Neural progenitor cell (in vitro differentiated cells): Measurements from ENCODE around the gene HMGCLL1. TPM values are rescaled to one million over a fixed set of nuclear protein-coding genes. Genes with fewer than 3 reads are reported as not detected.

Experiments used
- DNase-seq: peaks from one replicate; pipeline ENCODE4 v3.0.0-alpha.2; 2016; ENCODE audit warnings: low spot score
- H2AFZ ChIP-seq: fragments of 200-600 bp; sonication (generic); replicated peaks from 2 replicates; pipeline ENCODE4 v1.6.1; 2016; ENCODE audit warnings: antibody characterized with exemption
- H3F3A ChIP-seq: fragments of 200-600 bp; sonication (generic); 2 replicates; pipeline ENCODE4 v1.6.1; 2016; ENCODE audit warnings: antibody characterized with exemption, low read depth
- H3K27ac ChIP-seq: fragments of 200-600 bp; sonication (generic); 2 replicates; pipeline ENCODE4 v1.5.1; 2016; ENCODE audit warnings: mild to moderate bottlenecking
- H3K27me3 ChIP-seq: fragments of 200-600 bp; sonication (generic); 2 replicates; pipeline ENCODE4 v1.6.1; 2016; ENCODE audit warnings: mild to moderate bottlenecking, moderate library complexity
- H3K36me3 ChIP-seq: fragments of 200-600 bp; sonication (generic); 2 replicates; pipeline ENCODE4 v1.5.1; 2016
- H3K4me1 ChIP-seq: fragments of 200-600 bp; sonication (generic); 2 replicates; pipeline ENCODE4 v1.6.1; 2016; ENCODE audit warnings: mixed run types
- H3K4me2 ChIP-seq: fragments of 200-600 bp; sonication (generic); 2 replicates; pipeline ENCODE4 v1.6.1; 2016
- H3K4me3 ChIP-seq: fragments of 200-600 bp; sonication (generic); 2 replicates; pipeline ENCODE4 v1.5.1; 2016
- H3K79me2 ChIP-seq: fragments of 200-600 bp; sonication (generic); 2 replicates; pipeline ENCODE4 v1.6.1; 2016; ENCODE audit warnings: low read depth
- H3K9ac ChIP-seq: fragments of 200-600 bp; sonication (generic); 2 replicates; pipeline ENCODE4 v1.6.1; 2016
- H3K9me3 ChIP-seq: fragments of 200-600 bp; sonication (generic); 2 replicates; pipeline ENCODE4 v1.5.1; 2016; ENCODE audit warnings: low read depth
- H4K20me1 ChIP-seq: fragments of 200-600 bp; sonication (generic); 2 replicates; pipeline ENCODE4 v1.6.1; 2016; ENCODE audit warnings: low read depth
- H3K27ac Mint-ChIP-seq: 3 replicates; pipeline ENCODE4 v1.8.0; 2021; ENCODE audit warnings: mixed read lengths
- H3K27me3 Mint-ChIP-seq: 2 replicates; pipeline ENCODE4 v1.8.0; 2022; ENCODE audit warnings: low read depth, mild to moderate bottlenecking, inconsistent platforms, moderate library complexity, mixed read lengths; ENCODE audit not compliant: insufficient read depth
- H3K36me3 Mint-ChIP-seq: 3 replicates; pipeline ENCODE4 v1.8.0; 2021; ENCODE audit warnings: mixed read lengths
- H3K4me1 Mint-ChIP-seq: 3 replicates; pipeline ENCODE4 v1.8.0; 2021; ENCODE audit warnings: mixed read lengths
- H3K4me3 Mint-ChIP-seq: 3 replicates; pipeline ENCODE4 v1.8.0; 2021; ENCODE audit warnings: mild to moderate bottlenecking, moderate library complexity, mixed read lengths
- H3K9me3 Mint-ChIP-seq: 3 replicates; pipeline ENCODE4 v1.8.0; 2020; ENCODE audit warnings: mixed read lengths
- CTCF ChIP-seq: fragments of 200-600 bp; sonication (generic); IDR thresholded peaks from 2 replicates; pipeline ENCODE4 v1.5.1; 2017; ENCODE audit warnings: antibody characterized with exemption, mild to moderate bottlenecking
- EZH2 ChIP-seq: fragments of 200-600 bp; sonication (generic); IDR thresholded peaks from 2 replicates; pipeline ENCODE4 v1.6.1; 2017; ENCODE audit warnings: antibody characterized with exemption, mild to moderate bottlenecking, moderate library complexity
- EZH2phosphoT487 ChIP-seq: fragments of 200-600 bp; sonication (generic); IDR thresholded peaks from 2 replicates; pipeline ENCODE4 v1.6.1; 2017; ENCODE audit warnings: antibody characterized with exemption
- total RNA-seq: library from RNA; depleted of rRNA; stranded (reverse); fragments of >200 nt; gene quantifications from 2 replicates; pipeline ENCODE4 v1.2.3, GENCODE V29; 2015; ENCODE audit warnings: low replicate concordance

Gene HMGCLL1
- total RNA-seq, 1 donor from 2014 or later = 6.5 TPM

GRCh38 chr6:55617272-55617671, 38.3 kb upstream of the HMGCLL1 start:
- Histone ChIP-seq H3K4me1 (peaks cover 10% of the 10 kb centered on the region), H3K27ac (no peak overlapping the region), H3K9ac (no peak overlapping the region), H3K36me3 (no peaks in the 10 kb centered on the region), H3K4me3 (no peak overlapping the region), H3K79me2 (no peaks in the 10 kb centered on the region), H4K20me1 (no peaks in the 10 kb centered on the region), H2AFZ (no peak overlapping the region), H3K9me3 (peaks cover 8% of the 10 kb centered on the region), H3F3A (no peaks in the 10 kb centered on the region), H3K4me2 (no peak overlapping the region), H3K27me3 (no peaks in the 10 kb centered on the region)
- no peaks in the 10 kb centered on the region for H3K36me3 Mint-ChIP-seq
- peak; percentile 54 for DNase-seq
- peaks cover 2% of the 10 kb centered on the region for H3K27me3 Mint-ChIP-seq
- TF ChIP-seq EZH2 (no peak), CTCF (peak; percentile 67), EZH2phosphoT487 (no peak)
- peaks cover 3% of the 10 kb centered on the region for H3K4me1 Mint-ChIP-seq
- H3K4me3 Mint-ChIP-seq = no peak overlapping the region
- peaks cover 13% of the 10 kb centered on the region for H3K9me3 Mint-ChIP-seq
- H3K27ac Mint-ChIP-seq = no peak overlapping the region

- Histone ChIP-seq H3F3A (no peaks in the 10 kb centered on the region), H3K79me2 (no peaks in the 10 kb centered on the region), H3K9ac (no peak overlapping the region), H2AFZ (no peak overlapping the region), H3K36me3 (no peaks in the 10 kb centered on the region), H3K4me2 (no peak overlapping the region), H3K4me3 (no peak overlapping the region), H4K20me1 (no peaks in the 10 kb centered on the region), H3K27me3 (no peaks in the 10 kb centered on the region), H3K9me3 (no peaks in the 10 kb centered on the region), H3K4me1 (no peaks in the 10 kb centered on the region), H3K27ac (no peak overlapping the region)
- no peaks in the 10 kb centered on the region for H3K36me3 Mint-ChIP-seq
- DNase-seq = no peak
- H3K4me3 Mint-ChIP-seq = no peak overlapping the region
- no peaks in the 10 kb centered on the region for H3K9me3 Mint-ChIP-seq
- H3K4me1 Mint-ChIP-seq = peaks cover 10% of the 10 kb centered on the region
- H3K27me3 Mint-ChIP-seq = no peaks in the 10 kb centered on the region
- no peak for TF ChIP-seq CTCF
- TF ChIP-seq EZH2 = no peak
- no peak for TF ChIP-seq EZH2phosphoT487
- H3K27ac Mint-ChIP-seq = no peak overlapping the region
Observed at GRCh38 chr6:55604021-55604420, 25.0 kb upstream of the HMGCLL1 start.

- no peak overlapping the region for H3K4me3 ChIP-seq
- Mint-ChIP-seq H3K36me3 (no peaks in the 10 kb centered on the region), H3K4me1 (no peaks in the 10 kb centered on the region), H3K4me3 (no peak overlapping the region), H3K27ac (no peak overlapping the region), H3K9me3 (no peaks in the 10 kb centered on the region), H3K27me3 (no peaks in the 10 kb centered on the region)
- no peaks in the 10 kb centered on the region for H3K27me3 ChIP-seq
- DNase-seq = no peak
- TF ChIP-seq EZH2phosphoT487 (no peak), CTCF (no peak), EZH2 (no peak)
- H2AFZ ChIP-seq = no peak overlapping the region
- H3K9me3 ChIP-seq = no peaks in the 10 kb centered on the region
- H3K79me2 ChIP-seq = no peaks in the 10 kb centered on the region
- H3K36me3 ChIP-seq = no peaks in the 10 kb centered on the region
- no peaks in the 10 kb centered on the region for H3F3A ChIP-seq
- H3K27ac ChIP-seq = no peak overlapping the region
- no peak overlapping the region for H3K9ac ChIP-seq
- H4K20me1 ChIP-seq = no peaks in the 10 kb centered on the region
- no peak overlapping the region for H3K4me2 ChIP-seq
- H3K4me1 ChIP-seq = no peaks in the 10 kb centered on the region
Observed at GRCh38 chr6:55601120-55601519, 22.1 kb upstream of the HMGCLL1 start.

- Mint-ChIP-seq H3K9me3 (peaks cover 3% of the 10 kb centered on the region), H3K4me1 (peaks cover 6% of the 10 kb centered on the region), H3K36me3 (no peaks in the 10 kb centered on the region), H3K27me3 (no peaks in the 10 kb centered on the region), H3K27ac (no peak overlapping the region), H3K4me3 (no peak overlapping the region)
- Histone ChIP-seq H3K4me1 (no peaks in the 10 kb centered on the region), H3K4me3 (no peak overlapping the region), H3K4me2 (no peak overlapping the region), H3K9ac (no peak overlapping the region), H3F3A (no peaks in the 10 kb centered on the region), H3K27me3 (no peaks in the 10 kb centered on the region), H3K9me3 (no peaks in the 10 kb centered on the region), H3K36me3 (no peaks in the 10 kb centered on the region), H4K20me1 (no peaks in the 10 kb centered on the region), H2AFZ (peak overlapping the region; percentile 47), H3K79me2 (no peaks in the 10 kb centered on the region), H3K27ac (no peak overlapping the region)
- TF ChIP-seq EZH2phosphoT487 (no peak), CTCF (no peak), EZH2 (no peak)
- no peak for DNase-seq
Observed at GRCh38 chr6:55594442-55594841, 15.4 kb upstream of the HMGCLL1 start.
